Ovary (tissue), 9 donors: Measurements from ENCODE around the gene RPL36A. TPM values are rescaled to one million over a fixed set of nuclear protein-coding genes. Genes with fewer than 3 reads are reported as not detected.

Experiments
- DNase-seq, 5 donors: peaks; one replicate each; pipeline ENCODE4 v3.0.0-alpha.2; 2019 to 2020
- H3K27ac ChIP-seq, 2 donors: fragments of 200-600 bp; one replicate each; pipeline versions ENCODE4 v1.5.1 to v1.8.0; 2019 to 2022
- H3K27me3 ChIP-seq: fragments of 200-600 bp; one replicate; pipeline ENCODE4 v1.8.0; 2022
- H3K36me3 ChIP-seq: fragments of 200-600 bp; sonication (generic); one replicate; pipeline ENCODE4 v1.5.1; 2019
- H3K4me1 ChIP-seq: one replicate; pipeline ENCODE4 v1.8.1; 2013; ENCODE audit warnings: mild to moderate bottlenecking, moderate library complexity; ENCODE audit not compliant: insufficient read depth
- H3K4me3 ChIP-seq: fragments of 200-600 bp; sonication (generic); one replicate; pipeline ENCODE4 v1.5.1; 2017
- H3K9me3 ChIP-seq, 2 donors: fragments of 200-600 bp in 1 of 2; sonication (generic) in 1 of 2; one replicate each; pipeline versions ENCODE4 v1.5.1 to v1.8.1; 2013 to 2019; ENCODE audit warnings: mild to moderate bottlenecking in 1 of 2, moderate library complexity in 1 of 2
- CTCF ChIP-seq, 3 donors: fragments of 450-650 bp in 2 of 3; fragments of 200-600 bp in 1 of 3; IDR thresholded peaks; one replicate each; pipeline versions ENCODE4 v1.5.1 to v1.8.0; 2016 to 2022; ENCODE audit warnings: antibody characterized with exemption in 3 of 3, mild to moderate bottlenecking in 1 of 3
- EP300 ChIP-seq: sonication (generic); formaldehyde crosslinking; IDR thresholded peaks from one replicate; pipeline ENCODE4 v1.6.1; 2017; ENCODE audit warnings: antibody characterized with exemption
- POLR2A ChIP-seq: fragments of 450-650 bp; IDR thresholded peaks from one replicate; pipeline ENCODE4 v1.6.1; 2017; ENCODE audit warnings: antibody characterized with exemption, mild to moderate bottlenecking, moderate library complexity
- WGBS, 3 donors: extraction: QIAGEN DNeasy Blood & Tissue Kit in 1 of 3; methylation state at CpG; one replicate each; pipeline versions ENCODE4 v1.1.5 to v1.1.7; 2013 to 2017; 5-methylcytosine and 5-hydroxymethylcytosine counted together
- intact Hi-C, 4 donors: fragments of 100-400 bp; cut with DNase I; formaldehyde crosslinking; loops; one replicate each; pipeline versions ENCODE4 v1.11.0 to v1.15.1; 2022 to 2023
- polyA plus RNA-seq, 2 donors: library from polyadenylated mRNA; stranded (reverse); fragments of 200-250 nt in 1 of 2; fragments of 350-450 nt in 1 of 2; fragmentation: Illumina TruSeq in 1 of 2; extraction: RNeasy Lipid Tissue Mini Kit (QIAGEN cat#74804) in 1 of 2; gene quantifications; one replicate each; pipeline ENCODE4 v1.2.3, GENCODE V29; 2013 to 2014
- total RNA-seq, 7 donors: library from RNA; depleted of rRNA in 2 of 7; stranded (reverse); fragments of >200 nt in 2 of 7; fragmentation: NEBNext Ultra II Directional in 3 of 7; extraction: Animal tissue kit (Norgen Biotek cat#: 25700) in 3 of 7; gene quantifications; one replicate each; pipeline versions ENCODE4 v1.1.0 to v1.2.4, GENCODE V29; 2016 to 2023
- donor health status: DM: no; HTN: no; CAD: no; lungs with moderate emphysema.
- donor health status: DM: no; HTN: no; CAD: no.
- donor health status: Bipolar disorder and iron deficiency.
- donor health status: DM: yes; HTN: yes; CAD: no.
- donor health status: DM: no; HTN: no; CAD: no.
- donor health status: DM: yes; HTN: yes; CAD: no.

Gene RPL36A
- total and polyA plus RNA-seq, 9 donors, result 405 to 5,275 (median 581) TPM

- H3K4me1 ChIP-seq, result no peaks in the 10 kb centered on the region
- H3K36me3 ChIP-seq, result no peaks in the 10 kb centered on the region
- no peak for DNase-seq
- H3K4me3 ChIP-seq, result peak overlapping the region; percentile 65
- intact Hi-C loops, result no loop called here
- 26 to 34% (median 29%) methylated on average over 4 of the region's 4 CpGs for WGBS, 3 donors
- H3K27ac ChIP-seq, result no peak overlapping the region
- TF ChIP-seq CTCF (IDR thresholded peaks at IDR 0.05) (no peak), POLR2A (no peak), EP300 (no peak)
- H3K9me3 ChIP-seq, result no peaks in the 10 kb centered on the region
- no peaks in the 10 kb centered on the region for H3K27me3 ChIP-seq
These were observed 41.6 kb upstream of the RPL36A start for GRCh38 chrX:101349193-101349562.

GRCh38 chrX:101357166-101357795 is 33.5 kb upstream of the RPL36A start:
- H3K27ac ChIP-seq, result no peak overlapping the region
- H3K9me3 ChIP-seq, result no peaks in the 10 kb centered on the region
- 24 to 35% (median 29%) methylated on average over 5 of the region's 5 CpGs for WGBS, 3 donors
- TF ChIP-seq CTCF (IDR thresholded peaks at IDR 0.05) (no peak), POLR2A (no peak), EP300 (no peak)
- H3K4me1 ChIP-seq, result no peaks in the 10 kb centered on the region
- no peak overlapping the region for H3K4me3 ChIP-seq
- DNase-seq, result no peak
- H3K36me3 ChIP-seq, result no peaks in the 10 kb centered on the region
- intact Hi-C loops, result no loop called here
- H3K27me3 ChIP-seq, result no peaks in the 10 kb centered on the region

GRCh38 chrX:101359966-101360365 is 30.8 kb upstream of the RPL36A start:
- 54 to 68% (median 56%) methylated on average over 1 of the region's 1 CpG for WGBS, 3 donors
- Histone ChIP-seq H3K4me1 (no peaks in the 10 kb centered on the region), H3K9me3 (no peaks in the 10 kb centered on the region), H3K4me3 (no peak overlapping the region), H3K27me3 (no peaks in the 10 kb centered on the region), H3K36me3 (no peaks in the 10 kb centered on the region), H3K27ac (no peak overlapping the region)
- no peak for TF ChIP-seq POLR2A
- TF ChIP-seq EP300, result no peak
- no peak for TF ChIP-seq CTCF (IDR thresholded peaks at IDR 0.05)
- no peak for DNase-seq
- intact Hi-C loops, result no loop called here

GRCh38 chrX:101360390-101360789 is 30.4 kb upstream of the RPL36A start:
- no peaks in the 10 kb centered on the region for H3K4me1 ChIP-seq
- no peaks in the 10 kb centered on the region for H3K27me3 ChIP-seq
- H3K9me3 ChIP-seq, result no peaks in the 10 kb centered on the region
- intact Hi-C loops, result no loop called here
- no peaks in the 10 kb centered on the region for H3K36me3 ChIP-seq
- no peak overlapping the region for H3K4me3 ChIP-seq
- TF ChIP-seq EP300, result no peak
- no peak for TF ChIP-seq POLR2A
- TF ChIP-seq CTCF (IDR thresholded peaks at IDR 0.05), result no peak
- WGBS, 3 donors, result 60 to 75% (median 62%) methylated on average over 7 of the region's 7 CpGs
- no peak for DNase-seq
- H3K27ac ChIP-seq, result no peak overlapping the region
